Lower leg skin (tissue), 3 donors: ENCODE measurements around the gene TIMP4.

Experiments used
- CTCF ChIP-seq, 3 donors: fragments of 450-650 bp; IDR thresholded peaks; one replicate each; pipeline ENCODE4 v1.5.1; 2016; ENCODE audit warnings: antibody characterized with exemption in 3 of 3, mild to moderate bottlenecking in 3 of 3, moderate library complexity in 2 of 3
- POLR2A ChIP-seq, 2 donors: fragments of 450-650 bp; IDR thresholded peaks; one replicate each; pipeline ENCODE4 v1.6.1; 2016 to 2017; ENCODE audit warnings: antibody characterized with exemption in 2 of 2, mild to moderate bottlenecking in 1 of 2, moderate library complexity in 1 of 2

GRCh38 chr3:12177126-12177525 lies 18.4 kb upstream of the TIMP4 start:
- TF ChIP-seq CTCF (IDR thresholded peaks at IDR 0.05): no peak
- TF ChIP-seq POLR2A (IDR thresholded peaks at IDR 0.05): no peak
